Smooth muscle cell (in vitro differentiated cells): ENCODE results near the gene HCN2. TPM values are rescaled to one million over a fixed set of nuclear protein-coding genes. Genes with fewer than 3 reads are reported as not detected.
"Not testable (repeated sequence)": the region's sequence is repeated elsewhere in the genome, so short reads cannot be mapped to it uniquely, and the experiment has no call there.

Experiments
- DNase-seq: peaks from one replicate; lab custom pipeline; 2025; ENCODE audit not compliant: unreplicated experiment; lab: John Stamatoyannopoulos, UW
- H2AFZ ChIP-seq: fragments of 200-600 bp; sonication (generic); 2 replicates; pipeline ENCODE4 v1.6.0; 2016; ENCODE audit warnings: antibody characterized with exemption, low read depth, mild to moderate bottlenecking
- H3F3A ChIP-seq: fragments of 200-600 bp; sonication (generic); 2 replicates; pipeline ENCODE4 v1.6.0; 2017; ENCODE audit warnings: antibody characterized with exemption, low read depth
- H3K27ac ChIP-seq: fragments of 200-600 bp; sonication (generic); 2 replicates; pipeline ENCODE4 v1.5.1; 2016; ENCODE audit warnings: low read depth, mild to moderate bottlenecking
- H3K27me3 ChIP-seq: fragments of 200-600 bp; sonication (generic); 2 replicates; pipeline ENCODE4 v1.6.1; 2016; ENCODE audit warnings: low read depth, mild to moderate bottlenecking
- H3K36me3 ChIP-seq: fragments of 200-600 bp; sonication (generic); 2 replicates; pipeline ENCODE4 v1.5.1; 2016; ENCODE audit warnings: low read depth
- H3K4me1 ChIP-seq: fragments of 200-600 bp; sonication (generic); 2 replicates; pipeline ENCODE4 v1.5.1; 2016; ENCODE audit warnings: low read depth
- H3K4me2 ChIP-seq: fragments of 200-600 bp; sonication (generic); 2 replicates; pipeline ENCODE4 v1.6.0; 2016; ENCODE audit warnings: mild to moderate bottlenecking
- H3K4me3 ChIP-seq: fragments of 200-600 bp; sonication (generic); 2 replicates; pipeline ENCODE4 v1.5.1; 2016; ENCODE audit warnings: mild to moderate bottlenecking
- H3K79me2 ChIP-seq: fragments of 200-600 bp; sonication (generic); 2 replicates; pipeline ENCODE4 v1.6.0; 2016; ENCODE audit warnings: low read depth, mild to moderate bottlenecking
- H3K9ac ChIP-seq: fragments of 200-600 bp; sonication (generic); 2 replicates; pipeline ENCODE4 v1.6.0; 2016; ENCODE audit warnings: low read depth
- H3K9me3 ChIP-seq: fragments of 200-600 bp; sonication (generic); replicated peaks from 2 replicates; pipeline ENCODE4 v1.5.1; 2016; ENCODE audit warnings: low read depth
- H4K20me1 ChIP-seq: fragments of 200-600 bp; sonication (generic); 2 replicates; pipeline ENCODE4 v1.6.0; 2016; ENCODE audit warnings: low read depth
- CTCF ChIP-seq: fragments of 200-600 bp; sonication (generic); IDR thresholded peaks from 2 replicates; pipeline ENCODE4 v1.5.1; 2017; ENCODE audit warnings: borderline replicate concordance, mild to moderate bottlenecking, antibody characterized with exemption; ENCODE audit not compliant: insufficient read depth, poor library complexity, severe bottlenecking
- WGBS: methylation state at CpG from one replicate; pipeline ENCODE4 v1.1.7; 2016; ENCODE audit warnings: low lambda C conversion rate; 5-methylcytosine and 5-hydroxymethylcytosine counted together
- polyA plus RNA-seq: library from polyadenylated mRNA; unstranded; fragments of >200 nt; fragmentation: Nextera tagmentation; extraction: Ambion mirVana; gene quantifications from 2 replicates; pipeline ENCODE4 v1.2.1, GENCODE V29; 2016
- total RNA-seq: library from RNA; depleted of rRNA; stranded (reverse); fragments of >200 nt; gene quantifications from 2 replicates; pipeline ENCODE4 v1.2.3, GENCODE V29; 2014

The HCN2 gene
- total and polyA plus RNA-seq, 2 experiments from 2014 or later: 0.49 to 0.81 TPM

GRCh38 chr19:619286-620002 is 29.8 kb downstream of the HCN2 start:
- WGBS: 98% methylated on average over 47 of the region's 47 CpGs
- Histone ChIP-seq H3K9ac (no peak overlapping the region), H3K4me2 (no peak overlapping the region), H3K4me1 (no peaks in the 10 kb centered on the region), H3K9me3 (no peaks in the 10 kb centered on the region), H3K4me3 (no peak overlapping the region), H4K20me1 (peaks cover 4% of the 10 kb centered on the region), H3K79me2 (no peaks in the 10 kb centered on the region), H3K36me3 (no peaks in the 10 kb centered on the region), H3K27me3 (no peaks in the 10 kb centered on the region), H3K27ac (no peak overlapping the region), H2AFZ (no peak overlapping the region), H3F3A (no peaks in the 10 kb centered on the region)
- DNase-seq: no peak
- no peak for TF ChIP-seq CTCF

- H3K27ac ChIP-seq: no peak overlapping the region
- H3F3A ChIP-seq: no peaks in the 10 kb centered on the region
- no peak for TF ChIP-seq CTCF
Measured at GRCh38 chr19:620166-620862, 30.6 kb downstream of the HCN2 start.

GRCh38 chr19:621191-621590 is 31.5 kb downstream of the HCN2 start:
- not testable (repeated sequence) for DNase-seq, H3K79me2 ChIP-seq, H3K9ac ChIP-seq, H2AFZ ChIP-seq, H3K27me3 ChIP-seq, H3K36me3 ChIP-seq, H3K4me1 ChIP-seq, H3K27ac ChIP-seq, H3F3A ChIP-seq, H3K9me3 ChIP-seq, H3K4me2 ChIP-seq, H3K4me3 ChIP-seq
- H4K20me1 ChIP-seq: peaks cover 15% of the 10 kb centered on the region
- 98% methylated on average over 40 of the region's 48 CpGs for WGBS

More at GRCh38 chr19:620166-620862, 30.6 kb downstream of the HCN2 start:
- H3K9me3 ChIP-seq: no peaks in the 10 kb centered on the region
- 99% methylated on average over 26 of the region's 51 CpGs for WGBS
- no peaks in the 10 kb centered on the region for H3K79me2 ChIP-seq
- H4K20me1 ChIP-seq: peaks cover 8% of the 10 kb centered on the region
- no peak overlapping the region for H3K9ac ChIP-seq
- no peak overlapping the region for H2AFZ ChIP-seq
- DNase-seq: no peak
- H3K36me3 ChIP-seq: no peaks in the 10 kb centered on the region
- H3K4me2 ChIP-seq: no peak overlapping the region
- no peak overlapping the region for H3K4me3 ChIP-seq
- no peaks in the 10 kb centered on the region for H3K27me3 ChIP-seq
- no peaks in the 10 kb centered on the region for H3K4me1 ChIP-seq

GRCh38 chr19:621819-622218 is 32.1 kb downstream of the HCN2 start:
- H3K4me3 ChIP-seq: no peak overlapping the region
- no peak for TF ChIP-seq CTCF
- no peaks in the 10 kb centered on the region for H3K36me3 ChIP-seq
- H3K27ac ChIP-seq: no peak overlapping the region
- H3K4me1 ChIP-seq: no peaks in the 10 kb centered on the region
- no peaks in the 10 kb centered on the region for H3K79me2 ChIP-seq
- H4K20me1 ChIP-seq: peaks cover 15% of the 10 kb centered on the region
- H3K4me2 ChIP-seq: no peak overlapping the region
- no peaks in the 10 kb centered on the region for H3K27me3 ChIP-seq
- no peak overlapping the region for H3K9ac ChIP-seq
- H3F3A ChIP-seq: no peaks in the 10 kb centered on the region
- H3K9me3 ChIP-seq: no peaks in the 10 kb centered on the region
- 98% methylated on average over 24 of the region's 24 CpGs for WGBS
- no peak for DNase-seq
- H2AFZ ChIP-seq: no peak overlapping the region
